ENCODE data around the gene HAUS2.
"Not testable (repeated sequence)": the region's sequence is repeated elsewhere in the genome, so short reads cannot be mapped to it uniquely, and the experiment has no call there.

HAUS2 gene

GRCh38 chr15:42548249-42549031, at the start of gene HAUS2, which contains the start of gene LRRC57:
TSS of gene HAUS2 (plus strand) at chr15:42548838. CDS start at chr15:42548873, 35 bp downstream.
TSS of gene LRRC57 (minus strand) at chr15:42548793. CDS start at chr15:42548434, 359 bp downstream.
- peak; percentile 30 for DNase-seq (ENCODE audit: low read depth, low spot score)

GRCh38 chr15:42499858-42500609, 48.6 kb upstream of the HAUS2 start:
- DNase-seq (ENCODE audit: low read depth, low spot score) = no peak

GRCh38 chr15:42502477-42502876, 46.2 kb upstream of the HAUS2 start:
- no peak for DNase-seq (ENCODE audit: low read depth, low spot score)

GRCh38 chr15:42503825-42504224, 44.8 kb upstream of the HAUS2 start:
- DNase-seq (ENCODE audit: low read depth, low spot score) = no peak

GRCh38 chr15:42504631-42505030, 44.0 kb upstream of the HAUS2 start:
- no peak for DNase-seq (ENCODE audit: low read depth, low spot score)

- no peak for DNase-seq (ENCODE audit: low read depth, low spot score)
Observed at GRCh38 chr15:42507514-42507913, 41.1 kb upstream of the HAUS2 start.

GRCh38 chr15:42508263-42508690, 40.4 kb upstream of the HAUS2 start:
- no peak for DNase-seq (ENCODE audit: low read depth, low spot score)

- DNase-seq (ENCODE audit: low read depth, low spot score) = no peak
Observed at GRCh38 chr15:42510258-42511006, 38.2 kb upstream of the HAUS2 start.

- DNase-seq (ENCODE audit: low read depth, low spot score) = no peak
Observed at GRCh38 chr15:42511007-42511391, 37.6 kb upstream of the HAUS2 start.

- DNase-seq (ENCODE audit: low read depth, low spot score) = no peak
Observed at GRCh38 chr15:42523331-42523730, 25.3 kb upstream of the HAUS2 start.

- DNase-seq (ENCODE audit: low read depth, low spot score) = no peak
Observed at GRCh38 chr15:42528970-42529369, 19.7 kb upstream of the HAUS2 start.

GRCh38 chr15:42533246-42533645, 15.4 kb upstream of the HAUS2 start:
- no peak for DNase-seq (ENCODE audit: low read depth, low spot score)

GRCh38 chr15:42544853-42545629, 3.6 kb upstream of the HAUS2 start:
- no peak for DNase-seq (ENCODE audit: low read depth, low spot score)

- peak; percentile 17 for DNase-seq (ENCODE audit: low read depth, low spot score)
Observed at GRCh38 chr15:42547918-42548248, 755 bp upstream of the HAUS2 start.

GRCh38 chr15:42549032-42549491, 424 bp downstream of the HAUS2 start:
- no peak for DNase-seq (ENCODE audit: low read depth, low spot score)

GRCh38 chr15:42549741-42550392, 1.2 kb downstream of the HAUS2 start:
- DNase-seq (ENCODE audit: low read depth, low spot score) = no peak

GRCh38 chr15:42553554-42553953, 4.9 kb downstream of the HAUS2 start:
- no peak for DNase-seq (ENCODE audit: low read depth, low spot score)

- not testable (repeated sequence) for DNase-seq (ENCODE audit: low read depth, low spot score)
Observed at GRCh38 chr15:42556550-42557207, 8.0 kb downstream of the HAUS2 start.

GRCh38 chr15:42558739-42559138, 10.1 kb downstream of the HAUS2 start:
- no peak for DNase-seq (ENCODE audit: low read depth, low spot score)
